Panc1 (cell line): ENCODE measurements around the gene SNRNP40. TPM values are rescaled to one million over a fixed set of nuclear protein-coding genes. Genes with fewer than 3 reads are reported as not detected.

Experiments
- ATAC-seq: fragments of 200-7000 bp; cut with Tn5 transposase; 2 replicates; pipeline ENCODE4 v1.9.1; 2020; ENCODE audit warnings: mild to moderate bottlenecking, moderate library complexity
- BruUV-seq: library from RNA; stranded (reverse); fragments of 400-500 nt; replicated peaks from 2 replicates; lab custom pipeline; 2021; lab: Mats Ljungman, UMichigan
- CTCF ChIA-PET: fragments of 300-600 bp; sonication (Branson Sonifier 250); formaldehyde crosslinking; loops from one replicate; lab custom pipeline; 2022; ENCODE audit warnings: antibody characterized with exemption; lab: Charles Lee
- POLR2A ChIA-PET: fragments of 300-600 bp; sonication (Branson Sonifier 250); formaldehyde crosslinking; loops from one replicate; lab custom pipeline; 2022; ENCODE audit warnings: antibody characterized with exemption; lab: Charles Lee
- DNase-seq: peaks from one replicate; pipeline ENCODE4 v3.0.0-alpha.2; 2010; ENCODE audit warnings: low read depth, low spot score
- H3K27ac ChIP-seq: 2 replicates; pipeline ENCODE4 v1.5.1; 2011; ENCODE audit warnings: mild to moderate bottlenecking, low read length, inconsistent platforms
- H3K27me3 ChIP-seq: fragments of 200-500 bp; sonication (Bioruptor generic); 2 replicates; pipeline ENCODE4 v1.6.0; 2014; ENCODE audit warnings: low read length, inconsistent platforms; ENCODE audit not compliant: control insufficient read depth, insufficient read depth
- H3K36me3 ChIP-seq: fragments of 200-500 bp; sonication (Bioruptor generic); 2 replicates; pipeline ENCODE4 v1.5.1; 2014; ENCODE audit warnings: inconsistent platforms, mild to moderate bottlenecking, low read length, moderate library complexity; ENCODE audit not compliant: control insufficient read depth, insufficient read depth
- H3K4me1 ChIP-seq: 2 replicates; pipeline ENCODE4 v1.5.1; 2011; ENCODE audit warnings: inconsistent platforms, mild to moderate bottlenecking, low read length, moderate library complexity; ENCODE audit not compliant: control insufficient read depth, insufficient read depth
- H3K4me3 ChIP-seq, 2 experiments: 2 replicates each; pipeline ENCODE4 v1.5.1; 2011 to 2012; ENCODE audit warnings: low read depth in 2 of 2, low read length in 2 of 2, mild to moderate bottlenecking in 2 of 2, inconsistent platforms in 1 of 2, moderate library complexity in 1 of 2
- H3K9me3 ChIP-seq: fragments of 200-500 bp; sonication (Bioruptor generic); 2 replicates; pipeline ENCODE4 v1.5.1; 2014; ENCODE audit warnings: low read depth, mild to moderate bottlenecking, inconsistent platforms, low read length, moderate library complexity; ENCODE audit not compliant: control insufficient read depth, insufficient read depth
- POLR2AphosphoS5 ChIP-seq: IDR thresholded peaks from 2 replicates; pipeline ENCODE4 v1.6.1; 2012; ENCODE audit warnings: mild to moderate bottlenecking, low read depth, low read length, moderate library complexity
- SIN3A ChIP-seq: IDR thresholded peaks from 2 replicates; pipeline ENCODE4 v1.6.1; 2012; ENCODE audit warnings: low read depth, mild to moderate bottlenecking, low read length, moderate library complexity, borderline replicate concordance; ENCODE audit not compliant: insufficient read depth
- TCF7L2 ChIP-seq: IDR thresholded peaks from 2 replicates; pipeline ENCODE4 v1.6.1; 2011; ENCODE audit warnings: mild to moderate bottlenecking, low read depth, low read length, inconsistent platforms
- in situ Hi-C: cut with HindIII; loops from 2 replicates; pipeline ENCODE4 v1.10.0; 2016; ENCODE audit warnings: low sequenced_read_pairs, low pct_unique_long_range_greater_than_20kb
- intact Hi-C: fragments of 100-400 bp; cut with micrococcal nuclease; formaldehyde crosslinking; loops from one replicate; pipeline ENCODE4 v1.10.0; 2022; ENCODE audit not compliant: unreplicated experiment
- total RNA-seq: library from RNA; stranded (reverse); gene quantifications from one replicate; pipeline ENCODE4 v1.2.1, GENCODE V29; 2021; ENCODE audit not compliant: unreplicated experiment
- TF ChIP-seq, protein P1 (sequence below), 2 experiments: IDR thresholded peaks; 2 replicates each; pipeline ENCODE4 v1.6.1; 2011 to 2012; ENCODE audit warnings: low read depth in 2 of 2, control low read depth in 1 of 2, low read length in 1 of 2, mild to moderate bottlenecking in 1 of 2, moderate library complexity in 1 of 2; ENCODE audit not compliant: insufficient read depth in 1 of 2
- TF ChIP-seq, protein P2 (sequence below): fragments of 450-650 bp; IDR thresholded peaks from 2 replicates; pipeline ENCODE4 v1.5.1; 2017; ENCODE audit warnings: mild to moderate bottlenecking

The SNRNP40 gene
- total RNA-seq, 1 experiment from 2014 or later, result 99.3 TPM

DNA sequence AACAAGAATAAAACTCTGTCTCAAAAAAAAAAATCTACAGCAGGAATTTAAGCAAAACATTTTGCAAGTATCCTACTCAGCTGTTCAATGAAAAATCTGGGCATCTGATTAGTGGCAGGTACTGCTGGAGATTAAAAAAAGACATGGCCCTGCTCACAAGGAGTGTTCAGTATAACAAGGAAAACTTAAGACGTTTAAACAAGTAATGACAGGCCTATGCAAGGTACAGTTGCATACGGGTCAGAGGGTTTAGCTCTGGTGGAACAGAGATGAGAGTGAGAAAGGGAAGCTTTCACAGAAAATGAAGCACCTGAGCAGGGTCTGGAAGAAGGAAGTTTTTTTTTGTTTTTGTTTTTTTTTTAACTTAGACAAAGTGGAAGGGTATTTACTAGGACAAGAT is 23.0 kb downstream of the SNRNP40 start:
- TF ChIP-seq SIN3A (no peak), POLR2AphosphoS5 (no peak), TCF7L2 (no peak)
- TF ChIP-seq, protein P1, sequence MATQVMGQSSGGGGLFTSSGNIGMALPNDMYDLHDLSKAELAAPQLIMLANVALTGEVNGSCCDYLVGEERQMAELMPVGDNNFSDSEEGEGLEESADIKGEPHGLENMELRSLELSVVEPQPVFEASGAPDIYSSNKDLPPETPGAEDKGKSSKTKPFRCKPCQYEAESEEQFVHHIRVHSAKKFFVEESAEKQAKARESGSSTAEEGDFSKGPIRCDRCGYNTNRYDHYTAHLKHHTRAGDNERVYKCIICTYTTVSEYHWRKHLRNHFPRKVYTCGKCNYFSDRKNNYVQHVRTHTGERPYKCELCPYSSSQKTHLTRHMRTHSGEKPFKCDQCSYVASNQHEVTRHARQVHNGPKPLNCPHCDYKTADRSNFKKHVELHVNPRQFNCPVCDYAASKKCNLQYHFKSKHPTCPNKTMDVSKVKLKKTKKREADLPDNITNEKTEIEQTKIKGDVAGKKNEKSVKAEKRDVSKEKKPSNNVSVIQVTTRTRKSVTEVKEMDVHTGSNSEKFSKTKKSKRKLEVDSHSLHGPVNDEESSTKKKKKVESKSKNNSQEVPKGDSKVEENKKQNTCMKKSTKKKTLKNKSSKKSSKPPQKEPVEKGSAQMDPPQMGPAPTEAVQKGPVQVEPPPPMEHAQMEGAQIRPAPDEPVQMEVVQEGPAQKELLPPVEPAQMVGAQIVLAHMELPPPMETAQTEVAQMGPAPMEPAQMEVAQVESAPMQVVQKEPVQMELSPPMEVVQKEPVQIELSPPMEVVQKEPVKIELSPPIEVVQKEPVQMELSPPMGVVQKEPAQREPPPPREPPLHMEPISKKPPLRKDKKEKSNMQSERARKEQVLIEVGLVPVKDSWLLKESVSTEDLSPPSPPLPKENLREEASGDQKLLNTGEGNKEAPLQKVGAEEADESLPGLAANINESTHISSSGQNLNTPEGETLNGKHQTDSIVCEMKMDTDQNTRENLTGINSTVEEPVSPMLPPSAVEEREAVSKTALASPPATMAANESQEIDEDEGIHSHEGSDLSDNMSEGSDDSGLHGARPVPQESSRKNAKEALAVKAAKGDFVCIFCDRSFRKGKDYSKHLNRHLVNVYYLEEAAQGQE (IDR thresholded peaks at IDR 0.05; ENCODE audit: insufficient read depth in 1 of 2, low read depth in 2 of 2, low read length in 1 of 2), result no peak
- TF ChIP-seq, protein P2, sequence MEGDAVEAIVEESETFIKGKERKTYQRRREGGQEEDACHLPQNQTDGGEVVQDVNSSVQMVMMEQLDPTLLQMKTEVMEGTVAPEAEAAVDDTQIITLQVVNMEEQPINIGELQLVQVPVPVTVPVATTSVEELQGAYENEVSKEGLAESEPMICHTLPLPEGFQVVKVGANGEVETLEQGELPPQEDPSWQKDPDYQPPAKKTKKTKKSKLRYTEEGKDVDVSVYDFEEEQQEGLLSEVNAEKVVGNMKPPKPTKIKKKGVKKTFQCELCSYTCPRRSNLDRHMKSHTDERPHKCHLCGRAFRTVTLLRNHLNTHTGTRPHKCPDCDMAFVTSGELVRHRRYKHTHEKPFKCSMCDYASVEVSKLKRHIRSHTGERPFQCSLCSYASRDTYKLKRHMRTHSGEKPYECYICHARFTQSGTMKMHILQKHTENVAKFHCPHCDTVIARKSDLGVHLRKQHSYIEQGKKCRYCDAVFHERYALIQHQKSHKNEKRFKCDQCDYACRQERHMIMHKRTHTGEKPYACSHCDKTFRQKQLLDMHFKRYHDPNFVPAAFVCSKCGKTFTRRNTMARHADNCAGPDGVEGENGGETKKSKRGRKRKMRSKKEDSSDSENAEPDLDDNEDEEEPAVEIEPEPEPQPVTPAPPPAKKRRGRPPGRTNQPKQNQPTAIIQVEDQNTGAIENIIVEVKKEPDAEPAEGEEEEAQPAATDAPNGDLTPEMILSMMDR, result no peak
- intact Hi-C loops, result no loop called here
- ATAC-seq, result no peak
- Histone ChIP-seq H3K36me3 (peaks cover 47% of the 10 kb centered on the region), H3K9me3 (no peaks in the 10 kb centered on the region), H3K4me3 (no peak overlapping the region), H3K27me3 (no peaks in the 10 kb centered on the region), H3K27ac (no peak overlapping the region), H3K4me1 (no peaks in the 10 kb centered on the region)
- ChIA-PET POLR2A (no interaction called here), CTCF (no interaction called here)
- no TSS peak for BruUV-seq
- in situ Hi-C loops, result no loop called here
- no peak for DNase-seq

DNA sequence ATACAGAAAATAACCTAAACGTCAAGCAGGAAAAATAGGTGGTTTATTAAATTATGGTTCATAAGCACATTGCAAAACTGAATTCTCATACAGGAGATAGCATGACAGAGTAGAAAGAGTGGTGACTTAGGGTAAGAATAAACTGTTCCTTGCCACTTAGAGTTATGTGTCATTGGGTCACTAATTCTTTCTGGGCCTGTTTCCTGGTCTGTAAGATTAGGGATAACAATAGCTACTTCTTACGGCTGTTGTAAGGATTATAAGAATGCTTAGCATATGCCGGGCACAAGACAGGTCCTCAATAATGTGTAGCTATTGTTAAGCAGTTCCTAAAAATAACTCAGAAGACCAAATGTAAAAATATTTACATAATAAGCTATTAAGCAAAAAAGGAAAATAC is 24.2 kb downstream of the SNRNP40 start:
- POLR2A ChIA-PET, result interaction anchor here (0.6 kb wide), 1 partner anchor 165 kb away, joined by 6 read pairs; no protein-coding TSS in a partner anchor
- DNase-seq, result no peak
- H3K9me3 ChIP-seq, result no peaks in the 10 kb centered on the region
- TF ChIP-seq SIN3A (no peak), TCF7L2 (no peak), POLR2AphosphoS5 (no peak)
- TF ChIP-seq, protein P2, result no peak
- TF ChIP-seq, protein P1 (IDR thresholded peaks at IDR 0.05; ENCODE audit: insufficient read depth in 1 of 2, low read depth in 2 of 2, low read length in 1 of 2), result no peak
- CTCF ChIA-PET, result no interaction called here
- H3K4me3 ChIP-seq, result no peak overlapping the region
- H3K4me1 ChIP-seq, result no peaks in the 10 kb centered on the region
- in situ Hi-C loops, result no loop called here
- H3K36me3 ChIP-seq, result peaks cover 43% of the 10 kb centered on the region
- BruUV-seq, result no TSS peak
- H3K27me3 ChIP-seq, result no peaks in the 10 kb centered on the region
- ATAC-seq, result no peak
- intact Hi-C loops, result no loop called here
- H3K27ac ChIP-seq, result no peak overlapping the region
